ENCODE results near the gene WDR45.

WDR45 gene

DNA sequence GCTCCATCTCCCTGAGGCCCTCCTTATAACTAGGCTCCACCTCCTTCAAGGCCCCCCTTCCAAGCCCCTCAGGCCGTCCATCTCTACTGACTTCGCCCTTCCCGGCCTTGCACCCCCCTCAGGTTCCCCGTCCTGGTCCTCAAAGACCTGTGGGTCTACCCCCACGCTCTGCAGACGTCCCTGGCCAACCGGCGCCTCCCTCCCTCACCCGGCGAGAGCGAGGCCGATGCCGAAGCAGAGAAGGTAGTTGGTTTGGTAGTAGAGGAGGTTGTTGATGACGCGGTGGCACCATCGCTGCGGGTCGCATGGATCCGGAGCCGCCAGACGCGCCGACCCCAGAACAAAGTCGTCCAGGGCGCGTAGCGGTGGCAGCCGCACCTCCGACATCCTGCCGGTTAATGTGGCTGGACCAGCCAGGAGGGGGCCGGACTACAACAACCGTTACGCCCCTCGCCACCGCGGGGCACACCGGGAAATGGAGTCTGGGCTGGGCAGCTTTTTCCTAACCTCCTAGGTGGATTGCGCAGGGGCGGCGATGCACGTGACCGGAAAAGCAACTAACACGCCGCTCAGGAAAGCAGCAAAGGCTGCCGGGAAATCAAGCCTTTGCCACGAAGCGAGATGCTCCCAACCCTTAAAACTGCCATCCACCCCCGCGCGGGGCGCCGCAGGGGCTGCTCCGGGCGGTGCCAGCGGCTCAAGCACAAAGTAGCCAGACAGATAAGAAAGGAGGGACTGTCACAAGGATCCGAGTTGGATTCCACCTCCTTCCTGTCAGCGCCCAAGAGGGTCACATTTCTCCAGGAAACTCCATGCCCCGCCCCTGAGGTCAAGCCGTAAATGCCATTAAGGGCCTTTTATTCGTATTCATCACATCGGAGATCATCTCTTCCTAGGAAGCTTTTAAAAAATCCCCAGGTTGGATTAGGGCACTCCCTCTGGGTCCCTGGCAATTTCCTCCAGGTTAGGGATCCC is 5.8 kb downstream of the WDR45 start, which contains the start of gene PRAF2:
PRAF2 (minus strand) TSS at position 402 of the 975 bp plus-strand sequence; CDS start at position 387, 15 bp downstream.
- DNase-seq (ENCODE audit: low spot score), result peak; percentile 4

DNA sequence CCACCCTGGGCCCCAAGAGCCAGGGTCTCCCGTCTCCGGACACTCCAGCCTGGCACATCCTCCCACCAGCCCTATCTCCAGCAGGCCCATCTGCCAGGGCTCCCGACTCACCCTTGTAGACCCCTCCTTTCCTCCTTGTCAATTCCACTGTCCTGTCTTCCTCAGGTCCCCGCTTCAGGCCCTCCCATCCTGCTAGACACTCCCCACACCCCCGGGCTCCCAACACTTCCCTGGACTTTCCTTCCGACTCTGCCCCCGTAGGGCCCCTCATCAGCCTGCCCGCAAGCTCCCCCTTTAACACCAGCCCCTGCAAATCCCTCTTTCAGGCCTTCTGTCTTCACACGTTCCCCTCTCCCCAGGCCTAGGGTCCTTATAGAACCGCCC is 7.0 kb downstream of the WDR45 start:
- no peak for DNase-seq (ENCODE audit: low spot score)

DNA sequence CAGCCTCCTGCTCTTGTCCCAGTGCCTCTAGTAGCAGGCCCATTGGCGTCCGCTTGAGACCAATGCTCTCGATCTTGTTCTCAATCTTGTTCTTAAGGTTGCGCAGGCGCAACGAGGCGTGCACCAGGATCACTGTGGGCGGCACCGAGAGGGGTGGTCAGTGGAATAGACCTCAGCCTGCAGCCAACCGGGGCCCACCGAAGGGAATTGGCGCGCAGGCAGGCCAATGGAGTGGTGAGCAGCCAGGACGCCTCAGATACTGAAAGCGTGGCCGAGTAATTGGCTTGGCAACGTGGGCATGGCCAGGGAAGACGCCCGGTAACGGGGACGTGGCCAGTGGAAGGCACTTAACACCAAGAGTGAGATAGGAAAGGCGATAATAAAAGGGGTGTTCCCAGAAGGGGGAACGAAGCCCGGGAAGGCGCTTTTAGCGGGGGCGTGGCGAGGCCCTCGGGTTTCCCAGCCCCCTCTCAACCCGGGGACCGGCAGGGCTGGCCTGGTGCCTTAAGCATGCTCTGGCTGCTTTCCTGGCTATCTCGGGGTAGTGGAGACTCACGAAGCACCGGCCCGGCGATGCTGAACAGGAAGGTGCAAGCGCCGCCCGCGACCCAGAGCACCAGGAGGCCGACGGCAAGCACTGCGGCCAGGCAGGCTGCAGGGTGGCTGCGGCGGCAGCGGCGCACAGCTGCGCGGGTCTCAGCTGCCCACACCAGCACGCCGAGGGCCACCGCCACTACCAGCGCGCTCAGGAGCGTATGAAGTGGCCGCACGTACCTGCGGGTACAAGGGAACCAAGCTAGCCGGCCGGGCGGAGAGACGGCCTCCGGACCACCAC is 7.6 kb downstream of the WDR45 start:
- no peak for DNase-seq (ENCODE audit: low spot score)

DNA sequence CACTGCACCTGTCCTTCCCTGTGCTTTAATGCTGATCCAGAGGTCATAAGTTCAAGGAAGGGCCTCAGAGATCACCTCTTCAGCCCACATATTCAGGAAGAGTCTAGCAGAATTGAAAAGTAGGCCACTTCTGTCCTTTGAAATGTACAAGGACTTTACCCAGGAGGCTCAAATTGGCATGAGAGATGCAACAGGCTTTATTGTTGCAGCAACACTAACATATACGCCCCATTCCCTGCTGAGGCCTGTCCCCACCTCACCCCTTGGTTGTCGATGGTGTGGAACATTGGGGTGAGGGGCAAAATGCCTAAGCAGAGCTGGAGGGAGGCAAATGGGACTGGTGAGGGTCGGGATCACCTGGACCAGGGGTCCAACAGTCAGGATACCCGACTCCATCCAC is 8.7 kb downstream of the WDR45 start:
- DNase-seq (ENCODE audit: low spot score), result no peak

DNA sequence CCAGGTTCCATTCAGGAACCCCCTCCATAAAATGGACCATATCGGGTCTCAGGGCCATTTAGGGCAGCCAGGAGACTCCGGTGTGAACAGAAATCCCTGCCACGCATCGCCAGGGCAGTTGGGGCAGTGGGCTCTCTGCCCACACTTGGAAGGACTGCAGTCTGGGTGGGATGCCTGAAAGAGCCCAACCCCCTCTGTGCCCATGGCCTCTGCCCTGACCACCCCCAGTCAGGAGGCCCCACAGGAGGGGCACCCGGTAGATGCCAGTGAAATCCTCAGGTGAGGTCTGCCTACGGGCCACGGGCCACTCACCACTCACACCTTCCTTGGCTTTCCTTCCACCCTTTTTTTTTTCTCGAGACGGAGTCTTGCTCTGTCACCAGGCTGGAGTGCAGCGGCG is 10.6 kb downstream of the WDR45 start:
- no peak for DNase-seq (ENCODE audit: low spot score)

DNA sequence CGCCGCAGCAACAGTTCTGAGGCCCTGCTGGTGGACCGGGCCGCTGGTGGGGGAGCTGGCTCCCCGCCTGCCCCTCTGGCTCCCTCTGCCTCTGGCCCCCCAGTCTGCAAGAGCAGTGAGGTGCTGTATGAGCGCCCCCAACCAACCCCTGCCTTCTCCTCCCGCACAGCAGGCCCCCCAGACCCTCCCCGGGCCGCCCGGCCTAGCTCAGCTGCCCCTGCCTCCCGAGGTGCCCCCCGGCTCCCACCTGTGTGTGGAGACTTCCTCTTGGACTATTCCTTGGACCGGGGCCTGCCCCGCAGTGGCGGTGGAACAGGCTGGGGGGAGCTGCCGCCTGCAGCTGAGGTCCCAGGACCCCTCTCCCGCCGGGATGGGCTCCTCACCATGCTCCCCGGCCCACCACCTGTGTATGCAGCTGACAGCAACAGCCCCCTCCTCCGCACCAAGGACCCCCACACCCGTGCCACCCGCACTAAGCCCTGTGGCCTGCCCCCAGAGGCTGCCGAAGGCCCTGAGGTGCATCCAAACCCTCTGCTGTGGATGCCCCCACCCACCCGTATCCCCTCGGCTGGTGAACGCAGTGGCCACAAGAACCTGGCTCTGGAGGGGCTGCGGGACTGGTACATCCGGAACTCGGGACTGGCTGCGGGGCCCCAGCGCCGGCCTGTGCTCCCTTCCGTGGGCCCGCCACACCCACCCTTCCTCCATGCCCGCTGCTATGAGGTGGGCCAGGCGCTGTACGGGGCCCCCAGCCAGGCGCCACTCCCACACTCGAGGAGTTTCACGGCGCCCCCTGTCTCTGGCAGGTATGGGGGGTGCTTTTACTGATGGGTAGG is 12.2 kb downstream of the WDR45 start:
- DNase-seq (ENCODE audit: low spot score), result no peak

DNA sequence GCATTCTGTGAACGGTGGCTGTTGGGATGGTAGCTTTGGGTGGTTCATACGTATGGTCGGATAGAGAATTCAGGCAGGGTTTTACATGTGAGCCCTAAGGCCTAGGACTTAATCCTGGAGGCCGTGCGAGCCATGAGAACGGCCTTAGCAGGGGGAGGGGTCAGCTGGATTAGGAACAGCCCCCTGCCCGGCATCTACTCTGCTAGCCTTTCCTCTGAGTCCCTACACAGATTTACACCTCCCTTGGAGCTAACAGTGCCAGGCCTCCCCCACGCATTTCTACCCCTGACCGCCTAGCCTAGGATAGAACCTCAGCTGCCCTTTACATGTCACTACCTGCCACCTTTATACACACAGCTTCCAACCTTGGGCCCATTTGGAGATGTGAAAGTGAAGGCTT is 13.0 kb downstream of the WDR45 start:
- no peak for DNase-seq (ENCODE audit: low spot score)

DNA sequence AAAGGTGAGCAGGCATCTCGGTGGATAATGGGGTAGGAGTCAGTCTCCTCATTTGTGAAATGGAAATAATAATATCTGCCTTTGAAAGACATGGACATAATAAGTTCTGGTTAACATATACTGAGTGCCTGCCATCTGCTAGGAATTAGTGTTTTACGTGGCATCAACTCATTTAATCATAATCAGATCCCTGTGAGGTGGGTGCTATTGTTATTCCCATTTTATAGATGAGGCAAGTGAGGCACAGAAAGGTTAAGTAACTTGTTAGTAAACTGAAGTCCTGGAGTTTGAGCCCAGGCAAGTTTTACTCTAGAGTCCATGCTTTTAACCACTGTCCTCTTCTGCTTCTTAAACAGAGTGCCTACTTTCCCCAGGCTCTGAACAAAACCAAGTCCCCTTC is 13.4 kb downstream of the WDR45 start:
- DNase-seq (ENCODE audit: low spot score), result no peak

DNA sequence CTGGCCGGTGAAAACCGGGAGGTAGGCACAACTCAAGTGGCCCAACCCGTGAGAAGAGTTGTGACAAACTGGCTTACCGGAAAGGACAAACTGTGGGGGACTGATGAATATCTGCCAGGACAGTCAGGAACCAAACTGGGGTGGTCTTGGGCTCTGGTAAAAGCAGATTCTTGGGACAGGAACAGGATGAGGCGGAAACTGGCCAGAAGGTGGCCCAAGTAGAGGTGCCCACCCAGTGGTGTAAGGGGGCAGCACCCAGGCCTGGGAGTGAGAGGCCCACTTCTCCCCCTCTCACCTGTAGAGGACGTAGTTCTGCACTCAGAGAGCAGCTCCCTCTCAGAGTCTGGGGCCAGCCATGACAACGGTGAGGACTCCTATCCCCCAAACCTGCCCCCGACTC is 15.0 kb downstream of the WDR45 start:
- DNase-seq (ENCODE audit: low spot score), result no peak

DNA sequence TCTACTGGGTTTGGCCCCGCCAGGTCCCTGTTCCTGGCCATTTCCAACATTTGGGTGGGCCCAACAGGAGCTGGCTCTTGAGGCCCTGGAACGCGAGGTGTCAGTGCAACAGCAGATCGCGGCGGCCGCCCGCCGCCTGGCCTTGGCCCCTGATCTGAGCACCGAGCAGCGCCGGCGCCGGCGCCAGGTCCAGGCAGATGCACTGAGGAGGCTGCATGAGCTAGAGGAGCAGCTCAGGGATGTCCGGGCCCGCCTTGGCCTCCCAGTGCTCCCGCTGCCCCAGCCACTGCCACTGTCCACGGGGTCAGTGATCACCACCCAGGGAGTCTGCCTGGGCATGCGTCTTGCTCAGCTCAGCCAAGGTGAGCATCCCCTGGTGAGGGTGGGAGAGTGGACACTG is 15.4 kb downstream of the WDR45 start:
- DNase-seq (ENCODE audit: low spot score), result no peak

DNA sequence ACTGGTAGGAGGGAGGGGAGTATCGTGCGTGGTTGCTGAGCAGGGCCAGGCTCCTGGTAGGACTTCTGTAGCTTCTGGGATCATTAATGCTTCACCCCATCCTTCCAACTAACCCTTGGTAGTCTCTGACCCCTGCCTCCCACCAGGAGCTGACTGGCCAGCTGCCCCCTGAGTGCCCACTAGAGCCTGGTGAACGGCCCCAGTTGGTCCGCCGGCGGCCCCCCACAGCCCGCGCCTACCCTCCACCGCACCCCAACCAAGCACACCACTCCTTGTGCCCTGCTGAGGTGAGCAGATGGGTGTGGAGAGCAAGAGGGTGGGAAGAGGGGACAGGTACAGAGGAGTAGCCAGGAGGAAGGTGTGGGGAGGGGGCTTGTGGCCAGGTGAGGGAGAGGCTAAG is 16.0 kb downstream of the WDR45 start:
- DNase-seq (ENCODE audit: low spot score), result no peak

DNA sequence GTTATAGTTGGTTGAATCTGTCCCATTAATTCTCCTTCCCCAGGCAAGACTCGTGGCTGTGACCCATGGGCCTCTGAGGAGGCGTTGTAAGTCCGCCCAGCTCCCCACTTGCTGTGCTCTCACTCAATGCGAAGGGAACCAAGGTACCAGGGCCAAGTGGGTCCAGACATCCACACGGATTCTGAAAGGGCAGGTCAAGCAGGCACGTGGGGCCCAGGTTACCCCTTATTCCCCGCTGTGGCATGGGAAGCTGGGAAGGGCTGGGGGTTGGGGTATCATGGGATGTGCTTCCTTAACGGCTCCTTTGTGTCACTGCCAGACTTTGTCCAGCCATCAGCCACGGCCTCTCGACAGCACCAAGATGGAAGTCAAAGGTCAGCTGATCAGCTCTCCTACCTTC is 17.8 kb downstream of the WDR45 start:
- no peak for DNase-seq (ENCODE audit: low spot score)

DNA sequence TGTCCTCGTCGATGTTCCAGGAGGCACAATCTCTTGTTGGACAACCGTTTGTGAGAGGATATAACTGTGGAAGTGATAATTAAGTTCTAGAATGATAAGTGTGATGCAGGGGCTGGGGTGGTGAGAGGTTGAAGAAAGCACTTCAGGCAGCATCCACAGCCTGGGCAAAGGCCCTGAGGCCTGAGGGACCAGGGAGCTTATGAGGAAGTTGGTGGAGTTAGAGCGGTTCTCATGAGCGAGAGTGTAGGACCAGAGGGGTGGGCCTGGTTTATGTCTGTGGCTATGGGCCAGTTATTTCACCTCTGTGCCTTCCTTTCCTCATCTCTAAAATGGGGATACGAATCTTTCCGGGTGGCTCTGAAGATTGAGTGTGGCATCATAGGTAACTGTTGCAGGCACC is 18.2 kb downstream of the WDR45 start:
- no peak for DNase-seq (ENCODE audit: low spot score)

DNA sequence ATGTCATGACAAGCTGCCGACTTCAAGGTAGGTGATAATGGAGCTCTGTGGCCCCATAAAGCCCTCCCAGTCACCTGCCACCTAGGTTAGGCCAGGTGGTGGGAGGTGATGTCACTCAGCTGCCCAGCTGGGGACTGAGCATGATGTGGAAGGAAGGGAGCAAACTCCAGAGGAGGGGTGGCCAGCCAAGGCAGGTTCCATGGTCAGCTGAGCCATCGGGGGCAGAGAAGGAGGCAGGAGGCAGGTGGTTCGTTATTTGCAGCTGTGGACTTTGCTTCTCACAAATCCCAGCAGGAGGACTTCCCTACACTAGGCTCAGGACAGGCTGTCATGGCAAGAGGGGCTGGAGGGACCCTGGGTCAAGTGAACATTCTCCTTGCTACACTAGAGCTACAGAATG is 18.8 kb downstream of the WDR45 start:
- no peak for DNase-seq (ENCODE audit: low spot score)

DNA sequence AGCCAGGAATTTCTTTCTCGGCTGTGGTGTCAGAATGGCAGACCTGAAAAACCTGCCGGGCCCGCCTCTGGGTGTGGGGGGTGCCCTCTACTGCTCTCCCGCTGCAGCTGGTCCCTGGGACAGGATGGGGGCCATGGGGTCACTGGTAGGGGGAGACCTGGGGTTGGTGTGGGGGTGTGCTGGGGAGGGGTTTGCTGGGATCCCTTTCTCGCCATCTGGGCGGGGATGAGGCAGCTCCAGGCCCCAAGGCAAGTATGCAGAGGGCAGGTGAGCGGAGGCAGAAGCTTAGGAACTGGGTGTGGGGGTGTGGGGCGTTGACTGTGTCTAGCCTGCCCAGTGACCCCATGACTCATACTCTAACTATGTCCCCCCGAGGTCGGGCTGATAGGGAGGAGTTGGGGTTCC is 20.0 kb downstream of the WDR45 start:
- peak; percentile 10 for DNase-seq (ENCODE audit: low spot score)

DNA sequence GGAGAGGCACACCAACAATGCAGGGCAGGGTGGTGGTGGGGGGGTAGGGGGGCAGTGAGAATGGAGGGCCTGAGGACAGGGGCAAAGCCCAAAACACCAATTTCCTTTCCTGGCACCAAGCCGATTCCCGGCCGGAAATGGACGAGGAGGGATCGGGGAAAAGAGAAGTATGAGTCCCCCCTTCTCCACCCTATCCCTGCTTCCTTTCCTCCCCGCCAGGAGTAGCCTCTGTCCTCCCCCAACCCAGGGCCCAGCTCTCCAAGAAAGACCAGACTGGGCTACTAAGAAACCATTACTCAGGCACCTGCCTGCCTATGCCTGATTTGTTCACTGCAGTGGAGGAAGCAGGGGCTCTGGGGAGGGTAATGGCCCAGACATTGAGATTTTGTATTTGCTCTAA is 20.5 kb downstream of the WDR45 start:
- DNase-seq (ENCODE audit: low spot score), result no peak

DNA sequence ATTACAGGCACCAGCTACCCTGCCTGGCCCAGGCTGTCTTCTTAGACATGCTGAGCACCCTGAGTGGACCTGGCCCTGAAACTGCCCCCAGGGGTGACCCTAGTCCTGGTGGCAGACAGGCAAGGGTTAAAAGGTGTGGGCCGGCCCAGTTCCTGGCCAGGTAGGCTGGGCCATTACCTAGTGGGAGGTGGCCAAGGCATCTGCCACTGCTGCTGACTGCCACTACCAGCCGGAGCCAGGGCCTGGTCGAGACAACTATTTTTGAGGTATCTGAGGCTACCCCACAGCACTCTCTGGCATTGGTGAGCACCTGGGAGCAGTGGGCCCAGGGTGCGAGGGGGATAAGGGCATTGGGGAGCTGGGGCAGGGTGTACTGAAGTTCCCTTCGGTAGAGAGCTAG is 20.9 kb downstream of the WDR45 start, which contains the start of gene CCDC120:
CCDC120 (plus strand) TSS at position 206 of the 400 bp plus-strand sequence. CDS start 3,043 bp downstream, outside the sequence.
- DNase-seq (ENCODE audit: low spot score), result peak; percentile 39

DNA sequence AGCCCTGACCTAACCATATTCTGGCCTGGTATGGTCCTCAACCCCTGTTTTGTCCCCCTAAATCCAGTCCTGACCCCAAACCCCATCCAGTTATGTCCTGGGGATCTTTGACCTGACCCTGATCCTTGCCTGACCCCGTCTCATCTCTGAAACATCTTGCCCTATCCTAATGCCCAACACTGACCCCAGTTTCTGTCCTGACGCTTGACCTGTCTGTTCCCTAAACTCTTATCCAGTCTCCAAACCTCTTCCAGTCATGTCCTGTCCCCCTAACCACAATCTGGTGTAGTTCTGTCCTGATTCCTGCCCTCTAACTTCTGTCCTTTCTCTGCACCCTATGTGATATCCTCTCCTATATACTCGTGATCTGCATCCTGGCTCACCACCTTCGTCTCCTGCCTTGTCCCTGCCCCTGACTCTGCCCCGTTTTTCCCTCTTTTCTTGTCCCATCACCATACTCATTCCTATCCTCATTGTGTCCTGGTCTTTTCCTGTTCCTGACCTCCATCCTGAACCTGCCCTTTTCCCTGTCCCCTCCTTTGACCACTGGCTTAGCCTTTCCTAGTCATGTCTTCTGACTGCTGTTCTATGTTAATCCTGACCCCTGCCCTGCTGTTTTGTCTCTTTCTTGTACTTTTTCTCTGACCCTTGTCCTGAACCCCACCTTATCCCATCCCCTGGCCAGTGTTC is 25.5 kb downstream of the WDR45 start:
- no peak for DNase-seq (ENCODE audit: low spot score)

DNA sequence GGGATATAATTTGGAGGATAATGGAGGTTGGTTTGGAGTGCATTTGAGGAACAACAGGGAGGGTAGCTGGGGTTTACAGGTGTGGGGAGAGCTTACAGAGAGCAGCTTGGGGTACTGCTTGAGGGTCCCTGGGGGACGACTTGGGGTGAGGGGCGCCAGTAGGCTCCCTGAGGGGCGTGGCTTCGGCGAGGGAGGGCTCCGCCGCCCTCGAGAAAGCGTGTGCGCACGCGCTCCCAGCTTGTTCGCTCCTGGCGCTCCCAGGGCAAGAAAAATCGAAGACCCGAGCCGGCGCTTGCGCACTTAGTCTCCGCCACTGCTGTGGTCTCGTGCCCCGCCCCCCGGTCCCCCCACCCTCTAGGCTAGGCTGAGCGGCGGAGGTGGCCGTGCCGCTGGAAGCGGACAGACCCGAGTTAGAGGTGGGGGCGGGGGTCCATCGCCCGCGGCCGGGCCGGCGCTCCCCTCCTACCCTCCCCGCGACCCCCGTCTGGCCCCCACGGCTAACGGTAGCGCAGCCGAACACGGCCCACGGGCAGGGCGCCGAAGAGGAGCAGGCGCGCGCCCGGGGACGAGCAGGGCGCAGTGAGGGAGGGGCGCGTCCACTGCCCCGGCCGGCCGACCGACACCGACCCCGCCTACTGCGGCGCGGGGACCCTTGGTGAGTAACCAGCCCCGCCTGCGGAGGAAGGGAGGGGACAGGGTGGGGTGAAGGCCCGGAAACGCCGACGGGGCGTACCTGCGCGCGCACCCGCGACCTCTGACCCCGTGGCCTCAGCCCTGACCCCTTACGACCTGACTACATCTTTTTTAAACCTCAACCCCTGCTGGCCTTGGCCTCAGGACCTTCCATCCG is 26.2 kb downstream of the WDR45 start:
- DNase-seq (ENCODE audit: low spot score), result peak; percentile 29

DNA sequence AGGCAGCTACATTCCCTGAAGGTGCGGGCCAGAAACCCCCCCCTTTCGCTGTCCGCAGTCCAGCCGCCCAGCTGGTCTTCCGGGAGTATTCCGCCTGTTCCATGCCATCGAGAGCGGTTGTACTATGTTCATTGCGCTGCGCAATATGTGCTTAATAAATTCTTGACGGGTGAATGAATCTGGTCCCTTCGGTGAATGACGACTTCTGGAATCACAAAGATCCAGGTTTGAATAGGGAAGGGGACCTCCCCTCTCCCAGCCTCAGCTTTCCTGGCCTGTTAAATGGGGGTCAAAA is 35.8 kb downstream of the WDR45 start:
- no peak for DNase-seq (ENCODE audit: low spot score)
